KMS-11 (cell line): ENCODE measurements around the gene HELZ.

Experiments used
- H2AFZ ChIP-seq: fragments of 200-600 bp; sonication (generic); 2 replicates; pipeline ENCODE4 v1.6.1; 2016; ENCODE audit warnings: antibody characterized with exemption, mixed run types, low read depth
- H3K27ac ChIP-seq: fragments of 200-600 bp; sonication (generic); 2 replicates; pipeline ENCODE4 v1.6.1; 2016; ENCODE audit warnings: mild to moderate bottlenecking, mixed run types
- H3K27me3 ChIP-seq: fragments of 200-600 bp; sonication (generic); 2 replicates; pipeline ENCODE4 v1.6.1; 2017; ENCODE audit warnings: mild to moderate bottlenecking, low read depth, mixed run types, moderate library complexity; ENCODE audit not compliant: insufficient read depth
- H3K36me3 ChIP-seq: fragments of 200-600 bp; sonication (generic); 2 replicates; pipeline ENCODE4 v1.6.1; 2017; ENCODE audit warnings: mild to moderate bottlenecking, mixed run types; ENCODE audit not compliant: insufficient read depth
- H3K4me1 ChIP-seq: fragments of 200-600 bp; sonication (generic); 2 replicates; pipeline ENCODE4 v1.6.1; 2016; ENCODE audit warnings: mild to moderate bottlenecking, low read depth, mixed run types; ENCODE audit not compliant: poor library complexity, severe bottlenecking
- H3K4me2 ChIP-seq: fragments of 200-600 bp; sonication (generic); 2 replicates; pipeline ENCODE4 v1.7.0; 2016; ENCODE audit warnings: mild to moderate bottlenecking, mixed run types
- H3K4me3 ChIP-seq: fragments of 200-600 bp; sonication (generic); IDR thresholded peaks from 2 replicates; pipeline ENCODE4 v1.6.1; 2017; ENCODE audit warnings: low read depth, low read length, mixed read lengths; ENCODE audit not compliant: insufficient read depth
- H3K79me2 ChIP-seq: fragments of 200-600 bp; sonication (generic); 2 replicates; pipeline ENCODE4 v1.6.1; 2016; ENCODE audit warnings: low read depth, mixed run types; ENCODE audit not compliant: insufficient read depth
- H3K9ac ChIP-seq: fragments of 200-600 bp; sonication (generic); 2 replicates; pipeline ENCODE4 v1.6.1; 2016; ENCODE audit warnings: mild to moderate bottlenecking, mixed run types
- H4K20me1 ChIP-seq: fragments of 200-600 bp; sonication (generic); 2 replicates; pipeline ENCODE4 v1.6.1; 2016; ENCODE audit warnings: mild to moderate bottlenecking, mixed run types; ENCODE audit not compliant: insufficient read depth
- CTCF ChIP-seq: fragments of 200-600 bp; sonication (generic); conservative IDR thresholded peaks from 2 replicates; pipeline ENCODE4 v1.6.1; 2017; ENCODE audit warnings: low read depth, mild to moderate bottlenecking, antibody characterized with exemption, low read length, moderate library complexity, mixed read lengths

The HELZ gene

DNA sequence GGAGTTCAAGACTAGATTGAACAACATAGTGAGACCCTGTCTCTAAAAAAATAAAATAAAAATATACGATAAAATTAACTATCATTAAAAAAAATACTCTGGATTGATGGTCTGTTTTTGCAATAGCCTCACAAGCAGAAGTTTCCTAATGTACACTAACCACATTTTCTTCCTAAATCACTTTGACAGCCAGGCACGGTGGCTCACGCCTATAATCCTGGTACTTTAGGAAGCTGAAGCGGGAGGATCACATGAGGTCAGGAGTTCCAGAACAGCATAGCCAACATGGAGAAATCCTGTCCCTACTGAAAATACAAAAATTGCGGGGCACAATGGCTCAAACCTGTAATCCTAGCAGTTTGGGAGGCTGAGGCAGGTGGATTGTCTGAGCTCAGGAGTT lies 64.7 kb downstream of the HELZ start:
- Histone ChIP-seq H2AFZ (no peak overlapping the region), H3K27ac (no peak overlapping the region), H3K36me3 (no peaks in the 10 kb centered on the region), H3K79me2 (no peaks in the 10 kb centered on the region), H3K9ac (no peak overlapping the region), H3K4me3 (no peak overlapping the region), H4K20me1 (no peaks in the 10 kb centered on the region), H3K4me2 (no peak overlapping the region), H3K4me1 (no peaks in the 10 kb centered on the region), H3K27me3 (no peaks in the 10 kb centered on the region)
- no peak for TF ChIP-seq CTCF

GRCh38 chr17:67178555-67178954 lies 66.4 kb downstream of the HELZ start:
- no peaks in the 10 kb centered on the region for H4K20me1 ChIP-seq
- no peaks in the 10 kb centered on the region for H3K36me3 ChIP-seq
- H3K9ac ChIP-seq: no peak overlapping the region
- no peak overlapping the region for H3K4me3 ChIP-seq
- H3K4me1 ChIP-seq: no peaks in the 10 kb centered on the region
- H3K4me2 ChIP-seq: no peak overlapping the region
- no peaks in the 10 kb centered on the region for H3K79me2 ChIP-seq
- H3K27ac ChIP-seq: no peak overlapping the region
- no peaks in the 10 kb centered on the region for H3K27me3 ChIP-seq
- no peak overlapping the region for H2AFZ ChIP-seq
- TF ChIP-seq CTCF: no peak

DNA sequence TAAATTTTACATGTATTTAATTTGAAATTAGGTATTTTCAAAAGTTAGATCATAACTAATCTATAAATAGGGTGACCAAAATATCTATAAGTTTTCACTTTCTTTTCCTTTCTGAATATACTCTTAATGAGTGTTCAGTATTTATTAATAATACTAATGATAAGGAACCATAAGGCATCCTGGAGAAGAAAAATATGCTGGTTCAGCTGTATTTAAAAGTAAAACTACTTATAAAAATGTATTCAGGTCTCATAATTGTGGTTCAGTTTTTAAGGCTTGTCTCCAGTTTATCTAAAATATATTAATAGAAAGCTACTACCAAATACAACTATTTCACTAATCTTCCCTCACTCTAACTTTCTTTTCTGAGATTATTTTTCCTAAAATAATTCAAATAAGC lies 67.3 kb downstream of the HELZ start:
- no peak overlapping the region for H3K4me3 ChIP-seq
- H3K4me1 ChIP-seq: peaks cover 5% of the 10 kb centered on the region
- H4K20me1 ChIP-seq: no peaks in the 10 kb centered on the region
- H3K36me3 ChIP-seq: no peaks in the 10 kb centered on the region
- no peaks in the 10 kb centered on the region for H3K27me3 ChIP-seq
- no peak overlapping the region for H3K9ac ChIP-seq
- no peaks in the 10 kb centered on the region for H3K79me2 ChIP-seq
- TF ChIP-seq CTCF: no peak
- no peak overlapping the region for H3K4me2 ChIP-seq
- no peak overlapping the region for H3K27ac ChIP-seq
- no peak overlapping the region for H2AFZ ChIP-seq

DNA sequence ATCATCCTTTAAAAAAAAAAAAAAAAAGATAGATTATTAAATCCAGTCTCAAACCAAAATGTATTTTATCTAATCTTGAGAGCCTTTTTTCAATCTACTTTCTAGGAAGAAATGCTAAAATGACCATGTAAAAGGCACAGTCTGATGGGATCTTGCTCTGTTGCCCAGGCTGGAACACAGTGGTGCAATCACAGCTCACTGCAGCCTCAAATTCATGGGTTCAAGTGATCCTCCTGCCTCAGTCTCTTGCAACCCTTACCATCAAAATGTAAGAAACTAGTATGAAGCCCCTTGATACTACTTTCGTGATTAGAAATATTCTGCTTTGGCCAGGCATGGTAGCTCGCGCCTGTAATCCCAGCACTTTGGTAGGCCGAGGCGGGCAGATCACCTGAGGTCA lies 70.8 kb downstream of the HELZ start:
- no peak overlapping the region for H2AFZ ChIP-seq
- H3K4me3 ChIP-seq: no peak overlapping the region
- no peak overlapping the region for H3K9ac ChIP-seq
- no peaks in the 10 kb centered on the region for H3K27me3 ChIP-seq
- H4K20me1 ChIP-seq: no peaks in the 10 kb centered on the region
- no peaks in the 10 kb centered on the region for H3K36me3 ChIP-seq
- no peak overlapping the region for H3K27ac ChIP-seq
- no peak for TF ChIP-seq CTCF
- H3K4me2 ChIP-seq: no peak overlapping the region
- peaks cover 25% of the 10 kb centered on the region for H3K4me1 ChIP-seq
- no peaks in the 10 kb centered on the region for H3K79me2 ChIP-seq
